Measurements from ENCODE around the gene FAM169A.

DNA sequence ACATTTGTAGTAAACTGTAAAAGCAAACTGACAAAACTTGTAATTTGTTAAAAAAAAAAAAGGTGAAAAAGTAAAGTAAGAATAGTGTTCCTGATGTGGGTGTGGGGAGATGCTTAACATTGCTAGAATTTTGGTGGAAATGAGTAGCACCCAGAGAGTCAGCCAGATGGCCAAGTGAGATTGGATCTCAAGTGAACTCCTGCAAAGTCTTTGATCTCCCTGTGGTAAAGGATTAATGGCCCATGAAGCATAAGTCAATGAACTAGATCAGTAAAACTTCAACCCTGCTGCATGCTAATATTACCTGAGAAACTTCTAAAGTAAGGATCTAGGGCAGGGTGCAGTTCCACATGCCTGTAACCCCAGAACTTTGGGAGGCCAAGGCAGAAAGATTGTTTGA lies 19.0 kb upstream of the FAM169A start:
- TF ChIP-seq, protein P1, sequence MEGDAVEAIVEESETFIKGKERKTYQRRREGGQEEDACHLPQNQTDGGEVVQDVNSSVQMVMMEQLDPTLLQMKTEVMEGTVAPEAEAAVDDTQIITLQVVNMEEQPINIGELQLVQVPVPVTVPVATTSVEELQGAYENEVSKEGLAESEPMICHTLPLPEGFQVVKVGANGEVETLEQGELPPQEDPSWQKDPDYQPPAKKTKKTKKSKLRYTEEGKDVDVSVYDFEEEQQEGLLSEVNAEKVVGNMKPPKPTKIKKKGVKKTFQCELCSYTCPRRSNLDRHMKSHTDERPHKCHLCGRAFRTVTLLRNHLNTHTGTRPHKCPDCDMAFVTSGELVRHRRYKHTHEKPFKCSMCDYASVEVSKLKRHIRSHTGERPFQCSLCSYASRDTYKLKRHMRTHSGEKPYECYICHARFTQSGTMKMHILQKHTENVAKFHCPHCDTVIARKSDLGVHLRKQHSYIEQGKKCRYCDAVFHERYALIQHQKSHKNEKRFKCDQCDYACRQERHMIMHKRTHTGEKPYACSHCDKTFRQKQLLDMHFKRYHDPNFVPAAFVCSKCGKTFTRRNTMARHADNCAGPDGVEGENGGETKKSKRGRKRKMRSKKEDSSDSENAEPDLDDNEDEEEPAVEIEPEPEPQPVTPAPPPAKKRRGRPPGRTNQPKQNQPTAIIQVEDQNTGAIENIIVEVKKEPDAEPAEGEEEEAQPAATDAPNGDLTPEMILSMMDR (conservative IDR thresholded peaks at IDR 0.05; ENCODE audit: low read depth, low read length): no peak
- no peak for TF ChIP-seq EZH2 (IDR thresholded peaks at IDR 0.05; ENCODE audit: low read length, unreplicated experiment)
